HG03442 (cell line): ENCODE results near the gene ANKRD6.

Experiments
- ATAC-seq: cut with Tn5 transposase; IDR thresholded peaks from one replicate; pipeline ENCODE4 v1.9.1; 2021; ENCODE audit warnings: mild to moderate bottlenecking, moderate library complexity; ENCODE audit not compliant: unreplicated experiment

Gene ANKRD6

GRCh38 chr6:89412071-89413005 lies 20.6 kb upstream of the ANKRD6 start, which contains the start of gene RRAGD:
TSS of gene RRAGD (minus strand) at chr6:89412273. CDS start at chr6:89411993, 280 bp downstream.
- ATAC-seq, result peak; percentile 82

DNA sequence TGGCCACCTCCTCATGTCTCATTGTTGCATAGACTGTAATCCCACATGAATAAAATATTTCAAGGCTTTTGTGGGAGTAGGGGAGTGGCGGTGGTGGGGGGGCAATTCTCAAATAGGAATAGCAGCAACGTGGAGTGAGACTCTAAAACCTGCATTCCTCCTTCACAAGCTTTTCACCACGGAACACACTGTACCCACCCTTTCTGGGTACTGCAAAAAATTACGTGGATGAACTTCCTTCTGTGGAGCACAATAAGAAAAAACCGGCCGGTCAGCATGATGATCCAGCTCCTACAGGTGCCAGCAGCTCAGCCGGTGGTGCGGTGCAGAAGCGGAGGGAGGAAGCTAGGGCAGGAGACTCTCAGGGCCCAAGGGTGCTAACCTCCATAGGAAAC lies 19.9 kb upstream of the ANKRD6 start:
- no peak for ATAC-seq

DNA sequence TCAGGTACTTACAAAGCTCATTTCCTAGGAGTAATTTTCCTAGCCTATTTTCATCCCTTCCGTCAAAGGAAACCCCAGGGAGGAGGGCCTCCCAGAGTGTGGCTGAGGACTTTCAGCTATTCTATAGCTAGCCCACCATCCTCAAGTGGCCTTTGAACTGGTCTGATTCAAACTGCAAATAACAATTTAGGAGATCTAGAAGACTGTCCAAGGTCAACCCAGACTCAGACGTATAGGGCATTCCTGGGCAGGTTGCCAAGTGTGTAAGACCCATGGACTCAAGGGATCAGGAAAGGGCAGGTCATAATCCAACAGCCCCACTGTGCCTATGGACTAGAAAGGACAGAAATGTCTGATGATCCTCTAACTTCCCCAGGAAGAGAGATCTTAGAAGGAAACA lies 18.7 kb upstream of the ANKRD6 start:
- no peak for ATAC-seq

DNA sequence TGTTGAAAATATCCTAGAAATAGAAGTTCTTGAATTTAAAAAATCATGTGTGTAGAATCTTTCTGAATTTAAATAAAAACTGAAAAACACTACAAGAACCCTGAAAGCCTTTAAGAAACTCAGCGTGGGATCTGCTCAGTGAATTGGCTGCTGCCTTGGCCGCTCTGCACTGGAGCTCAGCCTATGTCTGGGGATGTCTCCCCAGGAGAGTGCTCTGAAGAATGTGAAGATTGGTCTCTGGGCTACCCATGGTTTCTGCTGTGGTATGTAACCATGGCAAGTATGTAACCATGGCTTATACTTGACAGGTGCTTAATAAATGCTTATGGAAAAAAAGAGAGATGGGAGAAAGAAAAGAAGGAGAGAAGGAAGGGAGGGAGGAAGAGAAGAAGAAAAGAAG lies 17.8 kb upstream of the ANKRD6 start:
- no peak for ATAC-seq

- ATAC-seq, result no peak
These were observed 16.2 kb upstream of the ANKRD6 start for GRCh38 chr6:89416796-89417195.

- no peak for ATAC-seq
These were observed 2.6 kb upstream of the ANKRD6 start for GRCh38 chr6:89430201-89430962.

DNA sequence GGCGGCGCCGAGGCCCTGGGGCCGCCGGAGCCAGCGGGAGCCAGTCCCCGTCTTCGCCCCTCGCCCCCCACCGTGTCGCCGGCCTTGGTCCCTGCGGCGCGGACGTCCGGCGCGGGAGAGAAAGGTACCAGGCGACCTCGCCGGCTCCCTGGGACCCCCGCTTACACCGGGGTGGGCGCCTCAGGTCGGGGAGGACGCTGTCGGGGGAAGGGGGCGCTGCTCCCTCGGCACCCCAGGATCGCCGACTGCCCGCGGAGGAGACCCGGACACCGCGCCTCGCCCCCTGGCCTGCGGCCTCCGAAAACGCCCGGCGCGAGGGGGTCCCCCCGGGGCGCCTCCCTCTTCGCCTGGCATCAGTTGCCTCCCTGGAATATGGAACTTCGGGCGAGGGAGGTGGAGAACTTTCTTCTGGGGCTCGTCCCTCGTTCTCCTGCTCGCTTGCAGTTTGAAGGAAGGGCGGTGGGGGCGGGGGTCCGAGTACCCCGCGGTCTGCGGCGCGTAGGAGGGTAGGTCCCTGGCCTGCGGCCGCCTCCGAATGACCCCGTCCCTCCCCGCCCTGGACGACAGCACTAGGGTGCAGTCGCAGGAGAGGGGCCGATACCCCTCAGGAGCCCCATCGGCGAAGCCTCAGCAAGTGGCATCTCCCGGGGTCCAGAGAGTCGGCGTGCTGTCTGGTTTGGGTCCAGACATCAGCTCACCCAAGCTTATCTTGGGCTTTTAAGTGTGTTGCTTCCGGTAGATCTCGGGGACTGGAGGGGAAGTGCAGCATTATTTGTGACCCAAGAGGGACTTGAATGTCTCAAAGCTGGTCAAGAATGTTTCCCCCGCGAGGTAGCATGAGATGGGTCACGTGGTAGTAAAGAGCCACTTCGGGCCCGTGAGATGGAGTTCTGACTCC lies 549 bp downstream of the ANKRD6 start:
- ATAC-seq, result peak; percentile 33

GRCh38 chr6:89434150-89434499 lies 1.2 kb downstream of the ANKRD6 start:
- no peak for ATAC-seq

GRCh38 chr6:89434954-89435353 lies 2.0 kb downstream of the ANKRD6 start:
- ATAC-seq, result no peak

GRCh38 chr6:89436226-89436625 lies 3.3 kb downstream of the ANKRD6 start:
- no peak for ATAC-seq

- no peak for ATAC-seq
These were observed 5.3 kb downstream of the ANKRD6 start for GRCh38 chr6:89438248-89438647.

GRCh38 chr6:89439014-89439413 lies 6.1 kb downstream of the ANKRD6 start:
- ATAC-seq, result no peak

DNA sequence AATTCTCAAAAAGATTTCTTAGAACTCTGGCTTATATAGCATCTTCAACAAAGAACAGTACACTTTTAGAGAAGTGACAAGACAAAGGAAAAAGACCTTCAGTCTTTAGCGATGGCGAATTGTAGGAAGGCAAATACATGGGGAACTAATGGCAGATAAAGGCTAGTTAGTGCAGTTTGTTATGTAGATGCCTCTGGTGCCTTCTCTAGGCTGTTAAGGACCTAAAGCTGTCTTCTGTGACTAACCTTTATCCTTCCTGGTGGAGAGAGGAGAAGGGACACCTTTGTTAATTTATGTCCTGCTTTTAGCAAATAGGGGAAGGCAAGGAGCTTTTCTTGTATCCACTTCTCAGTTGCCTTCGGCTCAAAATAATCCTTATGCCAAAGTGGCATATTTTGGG lies 7.2 kb downstream of the ANKRD6 start:
- ATAC-seq, result no peak

GRCh38 chr6:89443658-89444057 lies 10.7 kb downstream of the ANKRD6 start:
- no peak for ATAC-seq

DNA sequence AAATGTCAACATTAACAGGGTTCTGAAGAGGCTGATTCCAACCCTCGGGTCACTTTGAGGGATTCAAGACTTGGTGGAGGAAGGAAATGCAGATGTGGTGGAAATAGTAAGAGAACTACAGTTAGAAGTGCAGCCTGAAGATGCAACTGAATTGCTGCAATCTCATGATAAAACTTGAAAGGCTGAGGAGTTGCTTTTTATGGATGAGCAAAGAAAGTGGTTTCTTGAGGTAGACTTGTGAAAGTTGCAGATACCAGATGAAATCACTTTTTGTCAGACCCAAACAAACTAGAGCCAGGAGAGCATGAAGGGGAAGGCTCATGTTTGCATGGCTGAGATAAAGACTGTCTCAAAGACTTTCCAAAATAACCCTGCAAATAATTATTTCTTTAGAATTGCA lies 16.2 kb downstream of the ANKRD6 start:
- no peak for ATAC-seq

DNA sequence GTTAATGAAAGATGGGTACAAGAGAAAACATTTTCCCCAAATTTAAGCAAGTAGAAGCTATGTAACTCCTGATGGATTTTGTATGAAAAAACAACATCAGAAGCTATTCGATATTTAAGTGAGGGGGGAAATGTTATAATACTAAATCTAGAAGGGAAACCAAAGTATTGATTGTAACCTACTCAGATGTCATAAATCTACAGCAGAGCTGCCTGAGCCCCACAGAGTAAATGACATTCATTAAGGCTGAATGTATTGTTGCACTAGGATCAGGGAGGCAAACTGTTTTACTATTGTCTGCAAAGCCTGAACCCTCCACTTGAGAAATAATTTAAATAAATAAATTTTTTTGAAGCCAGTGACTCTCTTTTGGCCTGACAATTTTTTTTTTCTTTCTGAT lies 19.3 kb downstream of the ANKRD6 start:
- no peak for ATAC-seq

GRCh38 chr6:89454300-89454699 lies 21.3 kb downstream of the ANKRD6 start:
- no peak for ATAC-seq

- ATAC-seq, result no peak
These were observed 25.8 kb downstream of the ANKRD6 start for GRCh38 chr6:89458704-89459103.

DNA sequence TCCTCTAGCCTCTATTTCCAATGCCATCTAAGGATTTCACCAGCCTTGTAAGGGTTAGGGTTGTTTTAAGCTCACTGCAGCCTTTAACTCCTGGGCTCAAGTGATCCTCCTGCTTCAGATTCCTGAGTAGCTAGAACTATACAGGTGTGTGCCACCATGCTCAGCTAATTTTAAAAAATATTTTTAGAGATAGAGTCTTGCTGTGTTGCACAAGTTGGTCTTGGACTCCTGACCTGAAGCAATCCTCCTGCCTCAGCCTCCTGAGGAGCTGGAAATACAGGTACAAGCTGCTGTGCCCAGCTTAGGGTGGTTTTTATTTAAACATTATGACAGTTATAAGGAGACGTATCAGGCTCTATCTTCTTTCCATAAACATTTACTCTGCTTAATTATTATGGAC lies 26.5 kb downstream of the ANKRD6 start:
- no peak for ATAC-seq

GRCh38 chr6:89460713-89461112 lies 27.8 kb downstream of the ANKRD6 start:
- no peak for ATAC-seq

DNA sequence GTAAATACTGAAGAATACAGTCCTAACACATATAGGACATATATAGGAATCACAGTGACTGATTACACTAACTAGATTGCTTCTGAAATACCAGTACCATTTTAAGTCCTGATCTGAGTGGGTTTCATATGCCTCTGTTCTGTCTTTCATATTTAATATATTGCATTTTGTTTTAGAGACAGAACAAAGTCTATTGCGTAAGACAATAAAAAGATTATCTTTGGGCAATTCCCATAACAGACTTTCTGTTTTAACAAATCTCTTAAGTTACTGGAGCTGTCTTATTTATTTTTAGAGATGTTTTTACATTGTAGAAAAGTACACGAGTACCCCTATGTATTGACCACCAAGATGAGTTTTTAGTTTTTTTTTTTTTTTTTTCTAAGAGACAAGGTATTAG lies 29.6 kb downstream of the ANKRD6 start:
- ATAC-seq, result no peak
